Parathyroid adenoma (tissue), 2 donors: ENCODE data around the gene MED13L.

ENCODE experiments used
- H2AFZ ChIP-seq: fragments of 300-600 bp; sonication (generic); one replicate; pipeline ENCODE4 v1.7.0; 2017; ENCODE audit warnings: antibody characterized with exemption, mild to moderate bottlenecking
- H3K27ac ChIP-seq: fragments of 300-600 bp; sonication (generic); one replicate; pipeline ENCODE4 v1.7.0; 2017
- H3K27me3 ChIP-seq: fragments of 300-600 bp; sonication (generic); one replicate; pipeline ENCODE4 v1.7.0; 2017; ENCODE audit warnings: low read length; ENCODE audit not compliant: control insufficient read depth, insufficient read depth
- H3K36me3 ChIP-seq: fragments of 300-600 bp; sonication (generic); one replicate; pipeline ENCODE4 v1.7.0; 2017; ENCODE audit warnings: low read length; ENCODE audit not compliant: control insufficient read depth, insufficient read depth
- H3K4me1 ChIP-seq: fragments of 300-600 bp; sonication (generic); one replicate; pipeline ENCODE4 v1.7.0; 2017; ENCODE audit warnings: control low read depth
- H3K4me2 ChIP-seq: fragments of 300-600 bp; sonication (generic); one replicate; pipeline ENCODE4 v1.7.0; 2017; ENCODE audit warnings: low read length
- H3K4me3 ChIP-seq: fragments of 300-600 bp; sonication (generic); one replicate; pipeline ENCODE4 v1.7.0; 2017; ENCODE audit warnings: low read depth, low read length
- H3K79me2 ChIP-seq: fragments of 300-600 bp; sonication (generic); one replicate; pipeline ENCODE4 v1.7.0; 2017; ENCODE audit warnings: control low read depth
- H3K9ac ChIP-seq: fragments of 300-600 bp; sonication (generic); one replicate; pipeline ENCODE4 v1.7.0; 2017; ENCODE audit warnings: mild to moderate bottlenecking
- H3K9me3 ChIP-seq: fragments of 300-600 bp; sonication (generic); one replicate; pipeline ENCODE4 v1.7.0; 2017; ENCODE audit warnings: low read length; ENCODE audit not compliant: control insufficient read depth
- TF ChIP-seq, protein P1 (sequence below): fragments of 300-600 bp; sonication (generic); IDR thresholded peaks from one replicate; pipeline ENCODE4 v1.7.0; 2017; ENCODE audit warnings: antibody characterized with exemption, mild to moderate bottlenecking
- donor health status: primary hyperparathyroidism.

The MED13L gene

DNA sequence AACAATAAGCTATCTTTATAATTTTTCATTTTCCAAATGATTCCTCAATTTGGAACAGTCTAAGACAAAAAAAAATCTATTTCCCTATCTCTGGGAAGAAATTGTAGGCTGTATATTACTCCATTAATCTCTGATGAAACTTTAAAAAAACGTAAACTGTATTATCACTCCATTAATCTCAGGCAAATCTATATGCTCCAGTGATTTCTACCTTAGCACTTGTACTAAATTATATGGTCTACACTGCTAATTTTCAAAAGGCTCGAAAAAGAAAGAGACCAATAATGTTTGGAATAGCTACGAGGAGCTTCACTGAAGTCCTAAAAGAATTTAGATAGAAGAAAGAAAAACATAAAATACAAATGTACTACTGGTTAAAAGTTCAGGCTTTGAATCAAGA is 19.7 kb downstream of the MED13L start:
- Histone ChIP-seq H2AFZ (no peak overlapping the region), H3K4me2 (peak overlapping the region; percentile 66), H3K27me3 (no peaks in the 10 kb centered on the region), H3K9ac (no peak overlapping the region), H3K79me2 (peaks cover 23% of the 10 kb centered on the region), H3K36me3 (no peaks in the 10 kb centered on the region), H3K4me3 (peak overlapping the region; percentile 6), H3K4me1 (peaks cover 5% of the 10 kb centered on the region), H3K9me3 (no peaks in the 10 kb centered on the region), H3K27ac (peak overlapping the region; percentile 52)
- TF ChIP-seq, protein P1, sequence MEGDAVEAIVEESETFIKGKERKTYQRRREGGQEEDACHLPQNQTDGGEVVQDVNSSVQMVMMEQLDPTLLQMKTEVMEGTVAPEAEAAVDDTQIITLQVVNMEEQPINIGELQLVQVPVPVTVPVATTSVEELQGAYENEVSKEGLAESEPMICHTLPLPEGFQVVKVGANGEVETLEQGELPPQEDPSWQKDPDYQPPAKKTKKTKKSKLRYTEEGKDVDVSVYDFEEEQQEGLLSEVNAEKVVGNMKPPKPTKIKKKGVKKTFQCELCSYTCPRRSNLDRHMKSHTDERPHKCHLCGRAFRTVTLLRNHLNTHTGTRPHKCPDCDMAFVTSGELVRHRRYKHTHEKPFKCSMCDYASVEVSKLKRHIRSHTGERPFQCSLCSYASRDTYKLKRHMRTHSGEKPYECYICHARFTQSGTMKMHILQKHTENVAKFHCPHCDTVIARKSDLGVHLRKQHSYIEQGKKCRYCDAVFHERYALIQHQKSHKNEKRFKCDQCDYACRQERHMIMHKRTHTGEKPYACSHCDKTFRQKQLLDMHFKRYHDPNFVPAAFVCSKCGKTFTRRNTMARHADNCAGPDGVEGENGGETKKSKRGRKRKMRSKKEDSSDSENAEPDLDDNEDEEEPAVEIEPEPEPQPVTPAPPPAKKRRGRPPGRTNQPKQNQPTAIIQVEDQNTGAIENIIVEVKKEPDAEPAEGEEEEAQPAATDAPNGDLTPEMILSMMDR: no peak

DNA sequence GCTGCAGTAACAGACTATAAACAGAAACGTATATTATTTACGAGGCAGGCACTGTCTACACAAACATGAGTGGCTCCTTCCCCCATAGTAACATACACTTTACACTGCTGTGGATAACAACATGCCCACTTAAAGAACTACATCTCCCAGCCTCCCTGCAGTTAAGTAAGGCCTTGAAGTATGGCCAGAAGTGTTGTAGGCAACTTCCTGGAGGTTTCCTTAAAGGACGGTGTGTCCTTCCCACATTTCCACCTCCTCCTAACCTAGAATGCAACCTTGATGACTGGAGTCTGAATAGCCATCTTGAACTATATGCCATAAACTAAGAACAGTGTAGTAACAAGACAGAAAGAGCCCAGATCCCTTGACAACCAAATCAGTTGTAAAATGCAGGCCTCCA is 20.3 kb downstream of the MED13L start:
- Histone ChIP-seq H2AFZ (no peak overlapping the region), H3K9ac (no peak overlapping the region), H3K4me3 (no peak overlapping the region), H3K79me2 (peaks cover 24% of the 10 kb centered on the region), H3K4me2 (no peak overlapping the region), H3K27ac (peak overlapping the region; percentile 52), H3K27me3 (no peaks in the 10 kb centered on the region), H3K4me1 (peaks cover 5% of the 10 kb centered on the region), H3K36me3 (no peaks in the 10 kb centered on the region), H3K9me3 (no peaks in the 10 kb centered on the region)
- TF ChIP-seq, protein P1: no peak

DNA sequence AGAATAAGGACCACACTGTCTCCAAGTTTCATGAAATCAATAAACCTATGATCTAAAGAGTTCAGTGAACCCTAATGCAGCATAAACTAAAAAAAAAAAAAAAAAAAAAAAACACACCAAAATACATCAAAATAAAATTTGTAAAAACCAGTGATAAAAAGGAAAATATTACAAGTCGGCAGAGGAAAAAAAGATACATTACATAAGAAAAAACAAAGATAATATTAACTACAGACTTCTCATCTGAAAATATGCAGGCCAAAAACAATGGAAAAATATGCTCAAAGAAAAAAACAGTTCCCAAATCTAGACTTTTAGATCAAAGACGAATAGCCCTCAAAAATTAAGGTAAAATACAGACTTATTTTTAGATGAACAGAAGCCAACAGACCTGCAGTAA is 27.6 kb downstream of the MED13L start:
- TF ChIP-seq, protein P1: no peak
- Histone ChIP-seq H3K9ac (no peak overlapping the region), H3K36me3 (no peaks in the 10 kb centered on the region), H3K4me1 (no peaks in the 10 kb centered on the region), H3K4me3 (no peak overlapping the region), H2AFZ (no peak overlapping the region), H3K79me2 (peaks cover 50% of the 10 kb centered on the region), H3K4me2 (no peak overlapping the region), H3K27me3 (no peaks in the 10 kb centered on the region), H3K27ac (no peak overlapping the region), H3K9me3 (no peaks in the 10 kb centered on the region)

DNA sequence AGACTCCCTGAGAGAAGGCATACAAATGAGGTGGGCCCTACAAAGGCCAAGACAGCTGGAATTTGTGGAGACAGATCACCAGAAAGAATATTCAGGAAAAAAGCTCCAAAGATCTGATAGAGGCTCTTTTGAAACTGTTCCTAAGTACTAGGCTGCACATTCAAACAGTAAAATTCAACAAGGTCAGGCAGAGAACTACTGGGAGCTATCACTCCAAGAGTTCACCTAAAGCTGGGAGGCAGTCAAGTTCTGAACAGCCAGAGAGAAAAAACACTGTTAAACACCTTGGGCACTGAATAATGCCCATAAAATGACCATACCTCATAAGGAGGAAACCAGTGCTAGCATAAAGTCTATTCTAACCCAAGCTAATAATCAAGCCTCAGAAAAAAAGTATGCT is 28.6 kb downstream of the MED13L start:
- no peaks in the 10 kb centered on the region for H3K9me3 ChIP-seq
- TF ChIP-seq, protein P1: no peak
- H3K4me1 ChIP-seq: peaks cover 2% of the 10 kb centered on the region
- no peak overlapping the region for H3K4me3 ChIP-seq
- no peaks in the 10 kb centered on the region for H3K36me3 ChIP-seq
- H3K4me2 ChIP-seq: no peak overlapping the region
- no peak overlapping the region for H3K9ac ChIP-seq
- peaks cover 43% of the 10 kb centered on the region for H3K79me2 ChIP-seq
- no peak overlapping the region for H2AFZ ChIP-seq
- H3K27ac ChIP-seq: no peak overlapping the region
- H3K27me3 ChIP-seq: no peaks in the 10 kb centered on the region

DNA sequence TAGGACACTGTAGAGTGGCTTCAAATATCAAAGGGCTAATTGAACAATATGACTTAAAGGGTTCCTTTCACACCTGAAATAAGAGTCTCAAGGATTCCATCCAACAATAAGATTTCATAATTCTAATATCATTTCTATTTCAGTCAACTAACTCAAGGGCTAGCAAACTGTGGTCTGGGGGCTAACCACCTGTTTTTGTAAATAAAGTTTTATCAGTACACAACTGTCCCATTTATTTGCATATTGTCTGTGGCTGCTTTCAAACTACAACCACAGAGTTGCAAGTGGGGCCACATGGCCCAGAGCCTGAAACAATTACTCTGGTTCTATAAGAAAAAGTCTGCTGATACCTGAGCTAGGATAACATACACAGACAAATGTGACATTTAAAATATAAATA is 29.1 kb downstream of the MED13L start:
- Histone ChIP-seq H3K79me2 (peaks cover 43% of the 10 kb centered on the region), H2AFZ (no peak overlapping the region), H3K9ac (no peak overlapping the region), H3K4me3 (no peak overlapping the region), H3K27ac (no peak overlapping the region), H3K4me2 (no peak overlapping the region), H3K4me1 (peaks cover 7% of the 10 kb centered on the region), H3K9me3 (no peaks in the 10 kb centered on the region), H3K36me3 (no peaks in the 10 kb centered on the region), H3K27me3 (no peaks in the 10 kb centered on the region)
- TF ChIP-seq, protein P1: no peak
